HG03097 (cell line): ENCODE data around the gene OTUB1.
A peak's percentile ranks its signal among the peaks of the same experiment; 100 is the strongest.
"Not testable (repeated sequence)": the region's sequence is repeated elsewhere in the genome, so short reads cannot be mapped to it uniquely, and the experiment has no call there.

Experiments used
- ATAC-seq: cut with Tn5 transposase; IDR thresholded peaks from one replicate; pipeline ENCODE4 v1.9.1; 2021; ENCODE audit not compliant: unreplicated experiment, low FRiP score

OTUB1 gene, protein sequence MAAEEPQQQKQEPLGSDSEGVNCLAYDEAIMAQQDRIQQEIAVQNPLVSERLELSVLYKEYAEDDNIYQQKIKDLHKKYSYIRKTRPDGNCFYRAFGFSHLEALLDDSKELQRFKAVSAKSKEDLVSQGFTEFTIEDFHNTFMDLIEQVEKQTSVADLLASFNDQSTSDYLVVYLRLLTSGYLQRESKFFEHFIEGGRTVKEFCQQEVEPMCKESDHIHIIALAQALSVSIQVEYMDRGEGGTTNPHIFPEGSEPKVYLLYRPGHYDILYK

GRCh38 chr11:63986156-63986931 is at the start of gene OTUB1:
Gene OTUB1 (plus strand): TSS chr11:63986438. CDS start chr11:63986457, 19 bp downstream.
- ATAC-seq: peak; percentile 60

DNA sequence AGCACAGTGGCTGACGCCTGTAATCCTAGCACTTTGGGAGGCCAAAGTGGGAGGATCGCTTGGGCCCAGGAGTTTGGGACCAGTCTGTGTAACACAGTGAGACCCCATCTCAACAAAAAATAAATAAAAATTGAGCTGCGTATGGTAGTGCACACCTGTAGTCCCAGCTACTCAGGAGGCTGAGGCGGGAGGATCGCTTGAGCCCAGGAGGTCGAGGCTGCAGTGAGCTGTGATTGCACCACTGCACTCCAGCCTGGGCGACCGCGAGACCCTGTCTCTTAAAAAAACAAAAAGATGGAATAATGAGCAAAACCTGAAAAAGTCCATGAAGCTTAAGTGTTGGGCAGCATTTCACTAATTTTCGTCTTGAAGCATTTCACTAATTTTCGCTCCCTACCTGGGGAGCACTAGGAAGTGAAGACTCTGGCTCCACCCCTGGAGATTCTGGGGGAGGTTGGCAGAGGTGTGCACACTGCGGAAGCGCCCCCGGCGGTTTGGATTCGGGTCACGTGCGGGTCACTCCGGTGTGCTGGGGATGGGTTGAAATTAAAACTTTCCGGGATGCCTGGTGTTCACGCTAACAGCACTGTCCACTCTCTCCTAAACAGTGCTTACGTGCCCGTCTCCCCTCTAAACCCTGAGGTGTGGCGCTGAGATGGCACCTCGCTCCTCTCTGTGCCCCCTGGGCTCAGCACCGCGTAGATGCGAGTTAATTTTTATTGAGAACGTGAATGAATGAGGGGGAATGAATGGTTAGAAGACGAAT is 48.3 kb upstream of the OTUB1 start:
- peak; percentile 19 for ATAC-seq

GRCh38 chr11:63938479-63939396 is 47.5 kb upstream of the OTUB1 start, which contains the start of gene NAA40:
Gene NAA40 (plus strand): TSS chr11:63939002. CDS start chr11:63939097, 95 bp downstream.
- peak; percentile 87 for ATAC-seq

DNA sequence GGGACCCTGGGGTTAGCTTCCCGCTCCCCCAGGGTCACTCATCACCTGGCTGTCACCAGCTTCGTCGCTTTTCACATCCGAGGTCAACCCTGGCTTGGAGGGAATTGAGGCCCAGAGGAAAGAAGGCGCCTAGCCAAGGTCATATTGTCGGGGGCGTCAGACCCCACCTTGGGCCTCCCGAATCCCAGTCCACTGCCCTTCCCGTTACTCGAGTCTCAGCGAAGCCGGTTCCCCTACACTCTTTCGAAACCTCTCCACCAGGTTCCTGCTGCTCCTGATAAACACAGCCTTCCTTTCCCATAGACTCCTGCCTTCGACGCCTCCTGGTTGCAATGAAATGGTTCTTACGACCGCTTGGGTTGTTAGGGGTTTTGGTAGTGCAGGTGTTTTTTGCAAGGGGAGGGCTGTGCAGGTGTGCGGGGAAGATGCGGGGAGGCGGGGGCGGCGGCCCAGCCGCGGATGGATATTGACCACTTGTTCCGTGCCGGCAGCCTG is 46.8 kb upstream of the OTUB1 start:
- ATAC-seq: no peak

DNA sequence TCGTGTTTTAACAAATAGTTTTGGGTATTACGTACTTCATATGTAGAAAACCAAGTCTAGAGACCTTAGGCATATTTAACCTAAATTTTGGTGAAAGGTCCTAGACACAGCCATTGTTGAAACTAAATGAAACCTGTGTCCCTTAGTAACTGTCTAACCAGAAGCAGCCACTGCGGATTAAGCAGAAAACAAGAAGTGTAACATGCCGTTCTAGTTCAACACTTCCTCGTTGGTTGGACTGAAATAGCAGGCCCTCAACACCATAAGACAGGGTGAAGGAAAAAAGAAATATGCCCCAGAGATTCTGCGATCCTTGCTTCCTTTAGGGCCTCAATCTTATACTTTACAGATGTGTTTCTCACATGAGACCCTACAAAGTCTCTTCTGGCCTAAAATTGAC is 45.5 kb upstream of the OTUB1 start:
- no peak for ATAC-seq

GRCh38 chr11:63941901-63942300 is 44.3 kb upstream of the OTUB1 start:
- no peak for ATAC-seq

DNA sequence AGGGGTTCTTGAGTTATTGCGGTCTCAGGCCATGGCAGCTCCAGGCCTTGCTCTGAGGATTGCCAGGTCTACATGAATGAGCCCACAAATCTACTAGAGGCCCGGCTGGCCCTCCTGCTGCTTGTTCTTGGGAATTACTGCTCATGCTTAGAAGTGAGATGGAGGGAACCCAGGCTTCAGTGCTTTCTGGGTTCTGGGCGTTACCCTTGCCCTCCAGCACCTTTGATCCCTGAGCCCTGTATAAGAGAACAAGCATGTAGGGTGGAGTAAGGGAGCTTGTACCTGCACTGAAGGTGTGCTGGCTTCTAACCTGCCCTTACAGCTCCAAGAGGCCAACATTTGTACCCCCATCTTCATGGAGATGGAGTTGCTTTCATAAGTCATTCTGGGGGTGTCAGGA is 43.4 kb upstream of the OTUB1 start:
- ATAC-seq: no peak

DNA sequence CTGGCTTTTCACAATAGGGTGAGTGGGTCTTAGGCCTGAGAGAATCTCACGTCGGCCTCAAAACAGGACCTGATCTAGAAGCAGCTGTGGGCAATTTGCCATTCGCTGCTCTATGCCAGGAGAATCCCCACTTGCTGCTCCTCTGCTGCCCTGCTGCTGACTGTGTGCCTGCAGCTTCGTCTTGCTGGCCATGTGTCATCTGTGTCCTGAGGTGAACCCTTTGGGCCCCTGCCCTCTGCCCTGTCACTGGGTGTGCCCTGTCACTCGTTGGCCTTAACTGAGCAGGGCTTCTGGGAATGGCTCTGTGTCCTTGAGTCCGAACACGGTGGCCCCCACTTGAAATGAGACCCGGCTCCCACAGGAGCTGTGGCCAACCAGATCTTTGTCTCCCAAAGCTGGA is 41.3 kb upstream of the OTUB1 start:
- no peak for ATAC-seq

- ATAC-seq: no peak
These were observed 40.6 kb upstream of the OTUB1 start for GRCh38 chr11:63945477-63946163.

DNA sequence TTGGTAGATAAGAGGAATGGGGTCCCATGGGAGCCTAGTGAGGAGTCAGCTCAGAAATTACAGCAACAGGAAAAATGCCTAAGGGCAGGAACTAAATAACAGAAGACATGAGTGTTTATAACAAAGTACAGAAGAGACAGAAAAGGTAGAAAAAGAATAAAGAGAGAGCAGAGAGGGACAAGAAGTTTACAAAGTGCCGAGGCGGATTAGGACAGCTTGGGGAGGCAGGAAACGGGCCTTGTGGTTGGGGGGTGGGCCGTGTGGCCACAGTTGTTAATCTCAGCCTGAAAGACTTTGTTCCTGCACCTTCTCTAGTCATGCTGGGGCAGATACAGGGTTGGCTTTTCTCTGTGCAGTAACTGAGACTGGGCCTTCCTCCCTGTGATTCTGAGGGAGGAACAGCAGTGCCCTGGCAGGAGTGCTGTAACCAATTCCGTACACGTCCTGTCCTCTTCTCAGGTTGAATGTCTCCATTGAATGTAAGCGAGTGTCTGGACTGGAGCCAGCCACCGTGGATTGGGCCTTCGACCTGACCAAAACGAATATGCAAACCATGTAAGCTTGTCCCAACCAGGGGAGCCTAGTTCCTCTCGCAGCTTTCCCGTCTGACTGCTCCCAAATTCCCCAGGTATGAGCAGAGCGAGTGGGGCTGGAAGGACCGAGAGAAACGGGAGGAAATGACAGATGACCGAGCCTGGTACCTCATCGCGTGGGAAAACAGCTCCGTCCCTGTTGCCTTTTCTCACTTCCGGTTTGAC is 34.3 kb upstream of the OTUB1 start:
- ATAC-seq: peak; percentile 64

DNA sequence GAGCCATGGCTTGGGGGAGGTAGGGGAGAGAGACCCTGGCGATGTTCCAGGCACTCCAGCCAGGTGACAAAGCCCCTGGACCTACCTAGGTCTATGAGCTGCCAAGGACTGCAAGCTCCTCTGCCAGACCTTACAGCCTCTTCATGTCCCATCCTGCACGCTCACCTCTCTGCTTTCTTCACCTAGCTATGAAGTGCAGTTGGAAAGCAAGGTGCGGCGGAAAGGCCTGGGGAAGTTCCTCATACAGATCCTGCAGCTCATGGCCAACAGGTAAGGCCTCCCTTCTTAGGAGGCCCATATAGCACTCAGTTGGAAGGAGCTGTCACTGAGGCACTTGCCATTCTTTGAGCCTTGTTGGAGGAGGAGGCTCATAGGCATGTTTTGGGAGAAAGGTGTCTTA is 33.7 kb upstream of the OTUB1 start:
- ATAC-seq: no peak

- no peak for ATAC-seq
These were observed 28.2 kb upstream of the OTUB1 start for GRCh38 chr11:63958008-63958407.

DNA sequence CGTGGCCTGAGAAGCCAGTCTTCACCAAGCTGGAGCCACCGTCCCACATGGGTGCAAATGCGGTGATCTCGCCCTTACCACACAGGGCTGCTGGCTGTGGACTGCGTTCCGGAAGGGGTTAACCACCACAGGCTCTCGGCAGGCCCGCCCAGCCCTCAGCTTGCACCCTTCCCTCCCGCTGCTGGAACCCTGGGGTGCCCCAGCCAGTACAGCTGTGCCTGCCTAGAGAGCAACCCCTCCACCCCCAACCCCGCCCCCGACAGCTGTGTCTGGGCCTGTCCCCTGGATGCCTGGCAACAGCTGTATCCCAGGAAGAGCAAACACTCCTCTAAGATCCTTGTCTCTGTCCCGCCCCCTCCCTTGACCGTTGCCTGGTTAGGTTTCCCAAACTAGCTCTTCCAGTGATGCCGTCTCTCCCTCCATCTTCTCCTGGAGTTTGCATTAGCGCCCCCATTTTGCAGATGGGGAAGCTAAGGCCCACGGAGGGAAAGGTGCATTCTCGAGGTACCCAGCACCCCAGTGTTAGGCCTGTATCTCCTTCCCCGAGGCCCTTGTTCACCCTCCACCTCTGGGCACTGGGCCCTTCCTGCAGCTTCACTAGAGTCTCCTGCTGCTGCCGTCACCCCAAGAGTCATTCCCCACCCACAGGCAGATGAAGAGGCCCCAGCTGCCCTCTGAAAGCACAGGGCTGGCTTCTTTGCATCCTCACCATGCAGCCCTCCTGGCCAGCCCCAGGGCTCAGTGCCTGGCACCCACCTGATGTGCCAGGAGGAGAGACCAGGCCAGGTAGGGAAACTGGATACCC is 24.4 kb upstream of the OTUB1 start:
- ATAC-seq: no peak

GRCh38 chr11:63963895-63964294 is 22.3 kb upstream of the OTUB1 start:
- ATAC-seq: not testable (repeated sequence)

DNA sequence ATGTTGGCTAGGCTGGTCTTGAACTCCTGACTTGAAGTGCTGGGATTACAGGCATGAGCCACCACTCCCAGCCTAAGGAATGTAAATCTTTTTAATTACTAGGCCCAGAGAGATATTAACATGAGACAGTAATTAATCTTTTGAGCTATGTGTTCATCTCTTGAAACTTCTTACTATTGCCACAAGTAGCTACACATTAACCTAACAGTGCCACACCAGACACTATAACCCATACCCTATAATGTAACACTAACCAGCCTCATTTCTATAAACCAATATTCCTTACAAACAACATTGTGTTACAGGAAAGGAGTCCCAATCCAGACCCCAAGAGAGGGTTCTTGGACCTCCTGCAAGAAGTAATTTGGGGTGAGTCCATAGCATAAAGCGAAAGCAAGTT is 19.8 kb upstream of the OTUB1 start:
- no peak for ATAC-seq

DNA sequence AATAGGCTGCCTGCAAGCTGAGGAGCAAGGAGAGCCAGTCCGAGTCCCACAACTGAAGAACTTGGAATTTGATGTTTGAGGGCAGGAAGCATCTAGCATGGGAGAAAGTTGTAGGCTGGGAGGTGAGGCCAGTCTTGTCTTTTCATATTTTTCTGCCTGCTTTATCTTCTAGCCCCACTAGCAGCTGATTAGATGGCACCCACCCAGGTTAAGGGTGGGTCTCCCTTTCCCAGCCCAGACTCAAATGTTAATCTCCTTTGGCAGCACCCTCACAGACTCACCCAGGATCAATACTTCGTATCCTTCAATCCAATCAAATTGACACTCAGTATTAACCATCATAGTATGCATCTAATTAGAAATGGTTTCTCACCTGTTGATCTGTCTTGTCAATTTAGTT is 16.8 kb upstream of the OTUB1 start:
- no peak for ATAC-seq

DNA sequence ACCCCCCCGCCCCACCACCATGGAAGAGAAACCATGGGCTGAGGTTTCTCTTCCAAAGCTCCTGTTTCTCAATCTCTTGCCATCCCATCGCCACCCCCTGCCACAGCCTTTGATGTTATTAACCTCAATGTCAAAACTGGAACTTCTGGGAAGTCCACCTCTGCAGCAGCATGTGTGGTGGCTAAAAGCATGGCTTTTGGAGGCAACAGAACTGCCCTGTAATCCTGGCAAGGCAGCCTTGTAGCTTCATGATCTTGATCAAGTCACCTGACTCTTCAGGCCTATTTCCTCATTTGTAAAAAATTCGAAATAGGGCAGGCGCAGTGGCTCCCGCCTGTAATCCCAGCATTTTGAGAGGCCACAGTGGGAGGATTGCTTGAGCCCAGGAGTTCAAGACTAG is 15.3 kb upstream of the OTUB1 start:
- no peak for ATAC-seq

DNA sequence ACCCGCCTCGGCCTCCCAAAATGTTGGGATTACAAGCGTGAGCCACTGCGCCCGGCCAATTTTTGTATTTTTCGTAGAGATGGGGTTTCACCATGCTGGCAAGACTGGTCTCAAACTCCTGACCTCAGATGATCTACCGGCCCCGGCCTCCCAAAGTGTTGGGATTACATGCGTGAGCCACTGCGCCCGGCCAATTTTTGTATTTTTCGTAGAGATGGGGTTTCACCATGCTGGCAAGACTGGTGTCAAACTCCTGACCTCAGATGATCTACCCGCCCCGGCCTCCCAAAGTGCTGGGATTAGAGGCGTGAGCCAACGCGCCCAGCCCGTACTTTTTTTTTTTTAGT is 12.4 kb upstream of the OTUB1 start:
- ATAC-seq: not testable (repeated sequence)
